GM21381 (cell line): Measurements from ENCODE around the gene NEAT1.
"Not testable (repeated sequence)": the region's sequence is repeated elsewhere in the genome, so short reads cannot be mapped to it uniquely, and the experiment has no call there.

Source experiments
- ATAC-seq: cut with Tn5 transposase; IDR thresholded peaks from one replicate; pipeline ENCODE4 v1.9.1; 2021; ENCODE audit warnings: mild to moderate bottlenecking, moderate library complexity; ENCODE audit not compliant: unreplicated experiment

Gene NEAT1

GRCh38 chr11:65404638-65405339, 17.8 kb upstream of the NEAT1 start:
- no peak for ATAC-seq

GRCh38 chr11:65410936-65411680, 11.5 kb upstream of the NEAT1 start:
- no peak for ATAC-seq

GRCh38 chr11:65411681-65412070, 10.9 kb upstream of the NEAT1 start:
- no peak for ATAC-seq

GRCh38 chr11:65412271-65413076, 10.1 kb upstream of the NEAT1 start:
- no peak for ATAC-seq

GRCh38 chr11:65413077-65413664, 9.4 kb upstream of the NEAT1 start:
- ATAC-seq: not testable (repeated sequence)

- ATAC-seq: no peak
Observed at GRCh38 chr11:65414776-65415498, 7.7 kb upstream of the NEAT1 start.

GRCh38 chr11:65415499-65416340, 6.9 kb upstream of the NEAT1 start:
- no peak for ATAC-seq

- no peak for ATAC-seq
Observed at GRCh38 chr11:65416341-65416824, 6.2 kb upstream of the NEAT1 start.

GRCh38 chr11:65416841-65417701, 5.5 kb upstream of the NEAT1 start:
- ATAC-seq: no peak

- ATAC-seq: no peak
Observed at GRCh38 chr11:65417702-65418430, 4.7 kb upstream of the NEAT1 start.

- ATAC-seq: no peak
Observed at GRCh38 chr11:65418431-65418680, 4.2 kb upstream of the NEAT1 start.

GRCh38 chr11:65418681-65419459, 3.7 kb upstream of the NEAT1 start:
- ATAC-seq: peak; percentile 39

- no peak for ATAC-seq
Observed at GRCh38 chr11:65419460-65419771, 3.2 kb upstream of the NEAT1 start.

- no peak for ATAC-seq
Observed at GRCh38 chr11:65419772-65420481, 2.7 kb upstream of the NEAT1 start.

GRCh38 chr11:65420506-65420905, 2.1 kb upstream of the NEAT1 start:
- ATAC-seq: no peak

GRCh38 chr11:65420979-65421793, 1.4 kb upstream of the NEAT1 start:
- ATAC-seq: no peak
